G401 (cell line): ENCODE results near the gene ALPL. TPM values are rescaled to one million over a fixed set of nuclear protein-coding genes. Genes with fewer than 3 reads are reported as not detected.

Experiments
- DNase-seq: peaks from one replicate; pipeline ENCODE4 v3.0.0-alpha.2; 2015; ENCODE audit warnings: low spot score
- in situ Hi-C: cut with HindIII; loops from 2 replicates; pipeline ENCODE4 v1.10.0; 2016; ENCODE audit warnings: low sequenced_read_pairs, mixed read lengths
- total RNA-seq: library from RNA; depleted of rRNA; stranded (reverse); fragments of >200 nt; shearing (Covaris generic); gene quantifications from 2 replicates; pipeline ENCODE4 v1.2.3, GENCODE V29; 2014

The ALPL gene
- total RNA-seq, 1 experiment from 2014 or later = 0.58 TPM

- in situ Hi-C loops = no loop called here
- DNase-seq = no peak
These were observed 61.7 kb downstream of the ALPL start for GRCh38 chr1:21570885-21571284.

GRCh38 chr1:21572221-21572620, 63.0 kb downstream of the ALPL start:
- peak; percentile 35 for DNase-seq
- in situ Hi-C loops = no loop called here

- in situ Hi-C loops = no loop called here
- peak; percentile 20 for DNase-seq
These were observed 63.6 kb downstream of the ALPL start for GRCh38 chr1:21572735-21573277.

- peak; percentile 16 for DNase-seq
- in situ Hi-C loops = no loop called here
These were observed 64.3 kb downstream of the ALPL start for GRCh38 chr1:21573475-21573874.

GRCh38 chr1:21573971-21574465, 64.8 kb downstream of the ALPL start:
- in situ Hi-C loops = no loop called here

GRCh38 chr1:21574466-21575151, 65.4 kb downstream of the ALPL start:
- no peak for DNase-seq
- in situ Hi-C loops = no loop called here

More at GRCh38 chr1:21573971-21574465, 64.8 kb downstream of the ALPL start:
- peak; percentile 95 for DNase-seq

GRCh38 chr1:21575351-21575942, 66.2 kb downstream of the ALPL start:
- DNase-seq = no peak
- in situ Hi-C loops = no loop called here

- in situ Hi-C loops = no loop called here
- no peak for DNase-seq
These were observed 67.0 kb downstream of the ALPL start for GRCh38 chr1:21576031-21576797.

- DNase-seq = no peak
- in situ Hi-C loops = no loop called here
These were observed 67.6 kb downstream of the ALPL start for GRCh38 chr1:21576798-21577187.

- no peak for DNase-seq
- in situ Hi-C loops = no loop called here
These were observed 68.1 kb downstream of the ALPL start for GRCh38 chr1:21577324-21577723.

GRCh38 chr1:21577933-21578332, 68.7 kb downstream of the ALPL start:
- no peak for DNase-seq
- in situ Hi-C loops = no loop called here

GRCh38 chr1:21579791-21580190, 70.6 kb downstream of the ALPL start:
- no peak for DNase-seq
- in situ Hi-C loops = no loop called here

- DNase-seq = no peak
- in situ Hi-C loops = no loop called here
These were observed 74.9 kb downstream of the ALPL start for GRCh38 chr1:21584096-21584495.

- DNase-seq = no peak
- in situ Hi-C loops = no loop called here
These were observed 75.8 kb downstream of the ALPL start for GRCh38 chr1:21585037-21585436.

GRCh38 chr1:21586222-21586621, 77.0 kb downstream of the ALPL start:
- no peak for DNase-seq

GRCh38 chr1:21586846-21587601, 77.8 kb downstream of the ALPL start:
- in situ Hi-C loops = no loop called here
- no peak for DNase-seq

More at GRCh38 chr1:21586222-21586621, 77.0 kb downstream of the ALPL start:
- in situ Hi-C loops = no loop called here

GRCh38 chr1:21587602-21587953, 78.4 kb downstream of the ALPL start:
- in situ Hi-C loops = no loop called here
- DNase-seq = no peak

GRCh38 chr1:21589618-21590017, 80.4 kb downstream of the ALPL start:
- DNase-seq = no peak
- in situ Hi-C loops = no loop called here

- in situ Hi-C loops = no loop called here
- no peak for DNase-seq
These were observed 81.1 kb downstream of the ALPL start for GRCh38 chr1:21590126-21590880.
